Measurements from ENCODE around the gene FHOD1.

DNA sequence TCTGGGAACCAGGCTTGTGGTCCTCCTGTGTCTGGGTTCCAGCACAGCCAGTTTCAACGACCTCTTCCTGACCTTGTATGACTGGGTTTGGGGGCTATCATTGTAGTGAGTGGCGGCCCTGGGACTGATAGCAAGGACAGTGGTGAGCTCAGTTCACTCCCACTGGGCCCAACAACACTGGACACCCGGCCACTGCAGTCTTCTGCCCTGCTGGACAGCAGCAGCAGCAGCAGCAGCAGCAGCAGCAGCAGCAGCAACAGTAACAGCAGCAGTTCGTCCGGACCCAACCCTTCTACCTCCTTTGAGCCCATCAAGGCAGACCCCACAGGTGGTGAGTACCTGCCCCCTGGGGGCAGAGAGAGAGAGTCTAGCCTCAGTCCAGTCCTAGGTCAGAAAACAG is 51.6 kb downstream of the FHOD1 start:
- TF ChIP-seq, protein P1, sequence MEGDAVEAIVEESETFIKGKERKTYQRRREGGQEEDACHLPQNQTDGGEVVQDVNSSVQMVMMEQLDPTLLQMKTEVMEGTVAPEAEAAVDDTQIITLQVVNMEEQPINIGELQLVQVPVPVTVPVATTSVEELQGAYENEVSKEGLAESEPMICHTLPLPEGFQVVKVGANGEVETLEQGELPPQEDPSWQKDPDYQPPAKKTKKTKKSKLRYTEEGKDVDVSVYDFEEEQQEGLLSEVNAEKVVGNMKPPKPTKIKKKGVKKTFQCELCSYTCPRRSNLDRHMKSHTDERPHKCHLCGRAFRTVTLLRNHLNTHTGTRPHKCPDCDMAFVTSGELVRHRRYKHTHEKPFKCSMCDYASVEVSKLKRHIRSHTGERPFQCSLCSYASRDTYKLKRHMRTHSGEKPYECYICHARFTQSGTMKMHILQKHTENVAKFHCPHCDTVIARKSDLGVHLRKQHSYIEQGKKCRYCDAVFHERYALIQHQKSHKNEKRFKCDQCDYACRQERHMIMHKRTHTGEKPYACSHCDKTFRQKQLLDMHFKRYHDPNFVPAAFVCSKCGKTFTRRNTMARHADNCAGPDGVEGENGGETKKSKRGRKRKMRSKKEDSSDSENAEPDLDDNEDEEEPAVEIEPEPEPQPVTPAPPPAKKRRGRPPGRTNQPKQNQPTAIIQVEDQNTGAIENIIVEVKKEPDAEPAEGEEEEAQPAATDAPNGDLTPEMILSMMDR (conservative IDR thresholded peaks at IDR 0.05; ENCODE audit: low read depth, low read length) = no peak
- TF ChIP-seq FOS (IDR thresholded peaks at IDR 0.05; ENCODE audit: low read depth, low read length) (no peak), POLR2A (IDR thresholded peaks at IDR 0.05; ENCODE audit: low read depth, low read length) (no peak), MAFK (IDR thresholded peaks at IDR 0.05; ENCODE audit: low read depth, low read length) (no peak), MXI1 (IDR thresholded peaks at IDR 0.05; ENCODE audit: borderline replicate concordance, low read depth, low read length) (no peak), RCOR1 (IDR thresholded peaks at IDR 0.05; ENCODE audit: insufficient replicate concordance, low read length) (no peak), NFE2L2 (IDR thresholded peaks at IDR 0.05; ENCODE audit: low read depth, low read length) (no peak), RFX5 (IDR thresholded peaks at IDR 0.05; ENCODE audit: low read depth, low read length) (no peak), SMC3 (IDR thresholded peaks at IDR 0.05; ENCODE audit: low read depth, low read length) (no peak), RAD21 (IDR thresholded peaks at IDR 0.05; ENCODE audit: low read length) (no peak)
- TF ChIP-seq, protein P2, sequence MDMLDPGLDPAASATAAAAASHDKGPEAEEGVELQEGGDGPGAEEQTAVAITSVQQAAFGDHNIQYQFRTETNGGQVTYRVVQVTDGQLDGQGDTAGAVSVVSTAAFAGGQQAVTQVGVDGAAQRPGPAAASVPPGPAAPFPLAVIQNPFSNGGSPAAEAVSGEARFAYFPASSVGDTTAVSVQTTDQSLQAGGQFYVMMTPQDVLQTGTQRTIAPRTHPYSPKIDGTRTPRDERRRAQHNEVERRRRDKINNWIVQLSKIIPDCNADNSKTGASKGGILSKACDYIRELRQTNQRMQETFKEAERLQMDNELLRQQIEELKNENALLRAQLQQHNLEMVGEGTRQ (IDR thresholded peaks at IDR 0.05; ENCODE audit: low read depth, low read length) = no peak
